Small intestine (tissue), 7 donors: ENCODE results near the gene TPD52L2. TPM values are rescaled to one million over a fixed set of nuclear protein-coding genes. Genes with fewer than 3 reads are reported as not detected.
A peak's percentile ranks its signal among the peaks of the same experiment; 100 is the strongest.
"Not testable (repeated sequence)": the region's sequence is repeated elsewhere in the genome, so short reads cannot be mapped to it uniquely, and the experiment has no call there.

ENCODE experiments used
- DNase-seq, 2 donors: peaks; one replicate each; pipeline versions ENCODE4 v3.0.0 to v3.0.0-alpha.2; 2013
- FAIRE-seq: peaks from 2 replicates; lab custom pipeline; 2012; peaks lifted over from hg19 to GRCh38; lab: Jason Lieb, UNC
- H3K27ac ChIP-seq, 3 donors: one replicate each; pipeline ENCODE4 v1.5.1; 2013; ENCODE audit warnings: low read length in 2 of 3, mild to moderate bottlenecking in 2 of 3, control low read depth in 1 of 3, inconsistent platforms in 1 of 3, low read depth in 1 of 3, moderate library complexity in 1 of 3
- H3K27me3 ChIP-seq, 3 donors: one replicate each; pipeline ENCODE4 v1.6.1; 2013; ENCODE audit warnings: low read length in 3 of 3, inconsistent platforms in 1 of 3; ENCODE audit not compliant: control insufficient read depth in 3 of 3, insufficient read depth in 3 of 3
- H3K36me3 ChIP-seq, 3 donors: one replicate each; pipeline ENCODE4 v1.6.1; 2013; ENCODE audit warnings: low read length in 3 of 3, inconsistent platforms in 1 of 3, low read depth in 1 of 3, mild to moderate bottlenecking in 1 of 3, moderate library complexity in 1 of 3; ENCODE audit not compliant: control insufficient read depth in 3 of 3, insufficient read depth in 2 of 3
- H3K4me1 ChIP-seq, 3 donors: one replicate each; pipeline ENCODE4 v1.6.1; 2013; ENCODE audit warnings: low read length in 2 of 3, inconsistent platforms in 1 of 3, low read depth in 1 of 3, mild to moderate bottlenecking in 1 of 3, moderate library complexity in 1 of 3; ENCODE audit not compliant: control insufficient read depth in 3 of 3, insufficient read depth in 2 of 3
- H3K4me3 ChIP-seq, 3 donors: one replicate each; pipeline ENCODE4 v1.5.1; 2013; ENCODE audit warnings: low read length in 3 of 3, control low read depth in 1 of 3, inconsistent platforms in 1 of 3, low read depth in 1 of 3, mild to moderate bottlenecking in 1 of 3, moderate library complexity in 1 of 3
- H3K9me3 ChIP-seq, 2 donors: one replicate each; pipeline ENCODE4 v1.6.1; 2013; ENCODE audit warnings: low read depth in 1 of 2, low read length in 1 of 2; ENCODE audit not compliant: control insufficient read depth in 2 of 2, insufficient read depth in 1 of 2
- WGBS, 3 donors: extraction: QIAGEN DNeasy Blood & Tissue Kit; methylation state at CpG; one replicate each; pipeline ENCODE4 v1.1.7; 2013; 5-methylcytosine and 5-hydroxymethylcytosine counted together
- polyA plus RNA-seq, 4 donors: library from polyadenylated mRNA; stranded (reverse) in 3 of 4; unstranded in 1 of 4; fragments of 200-250 nt in 3 of 4; fragments of 120-200 nt in 1 of 4; gene quantifications; one replicate each; pipeline versions ENCODE4 v1.2.1 to v1.2.3, GENCODE V29; 2013
- donor health status: healthy with polysubstance abuse.
- donor health status: control.
- donor health status: control.
- donor health status: Bipolar disorder and iron deficiency.
- donor health status: healthy.

Gene TPD52L2
- polyA plus RNA-seq, 4 donors, result 65.6 to 87.7 (median 70.0) TPM

DNA sequence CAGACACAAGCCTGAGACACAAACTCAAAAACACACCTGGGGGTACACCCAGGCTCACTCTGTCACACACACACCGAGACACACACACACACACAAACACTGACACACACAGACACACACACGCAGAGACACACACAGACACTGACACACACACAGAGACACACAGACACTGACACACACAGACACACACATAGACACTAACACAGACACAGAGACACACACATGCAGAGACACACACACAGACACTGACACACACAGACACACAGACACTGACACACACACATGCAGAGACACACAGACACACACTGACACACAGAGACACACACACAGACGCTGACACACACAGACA, 18.2 kb upstream of the TPD52L2 start:
- H3K9me3 ChIP-seq, result no peaks in the 10 kb centered on the region
- no peak overlapping the region for H3K4me3 ChIP-seq
- WGBS, 3 donors, result 43 to 56% (median 53%) methylated on average over 3 of the region's 3 CpGs
- H3K4me1 ChIP-seq, result peaks cover 0 to 7% (median 0%) of the 10 kb centered on the region in 3 donors
- no peaks in the 10 kb centered on the region for H3K36me3 ChIP-seq
- DNase-seq (no peak), FAIRE-seq (no peak)
- peak overlapping the region in 1 of 3 donors; percentile 60 for H3K27ac ChIP-seq
- peaks cover 0 to 45% (median 6%) of the 10 kb centered on the region in 3 donors for H3K27me3 ChIP-seq

GRCh38 chr20:63847237-63848002, 17.6 kb upstream of the TPD52L2 start:
- H3K4me3 ChIP-seq, result no peak overlapping the region
- DNase-seq (no peak), FAIRE-seq (no peak)
- H3K27ac ChIP-seq, result peak overlapping the region in 1 of 3 donors; percentile 60
- H3K4me1 ChIP-seq, result peaks cover 0 to 7% (median 0%) of the 10 kb centered on the region in 3 donors
- WGBS, 3 donors, result 24 to 28% (median 26%) methylated on average over 12 to 16 of the region's 16 CpGs
- H3K27me3 ChIP-seq, result peaks cover 0 to 45% (median 6%) of the 10 kb centered on the region in 3 donors
- H3K36me3 ChIP-seq, result no peaks in the 10 kb centered on the region
- no peaks in the 10 kb centered on the region for H3K9me3 ChIP-seq

GRCh38 chr20:63848003-63848911, 16.8 kb upstream of the TPD52L2 start:
- WGBS, 3 donors, result 67 to 72% (median 69%) methylated on average over 25 to 28 of the region's 28 CpGs
- no peak for FAIRE-seq
- H3K27ac ChIP-seq, result peak overlapping the region in 1 of 3 donors; percentile 40
- peaks cover 0 to 44% (median 6%) of the 10 kb centered on the region in 3 donors for H3K27me3 ChIP-seq
- no peaks in the 10 kb centered on the region for H3K36me3 ChIP-seq
- H3K4me1 ChIP-seq, result peaks cover 0 to 7% (median 0%) of the 10 kb centered on the region in 3 donors
- no peak for DNase-seq
- H3K4me3 ChIP-seq, result no peak overlapping the region
- H3K9me3 ChIP-seq, result no peaks in the 10 kb centered on the region

- Histone ChIP-seq H3K4me1 (peaks cover 0 to 28% (median 0%) of the 10 kb centered on the region in 3 donors), H3K36me3 (no peaks in the 10 kb centered on the region), H3K27me3 (peaks cover 0 to 49% (median 6%) of the 10 kb centered on the region in 3 donors), H3K4me3 (no peak overlapping the region), H3K9me3 (no peaks in the 10 kb centered on the region), H3K27ac (no peak overlapping the region)
- DNase-seq (no peak), FAIRE-seq (no peak)
- WGBS, 3 donors, result 67 to 79% (median 71%) methylated on average over 27 of the region's 27 CpGs
These were observed 14.2 kb upstream of the TPD52L2 start for GRCh38 chr20:63850689-63851547.

DNA sequence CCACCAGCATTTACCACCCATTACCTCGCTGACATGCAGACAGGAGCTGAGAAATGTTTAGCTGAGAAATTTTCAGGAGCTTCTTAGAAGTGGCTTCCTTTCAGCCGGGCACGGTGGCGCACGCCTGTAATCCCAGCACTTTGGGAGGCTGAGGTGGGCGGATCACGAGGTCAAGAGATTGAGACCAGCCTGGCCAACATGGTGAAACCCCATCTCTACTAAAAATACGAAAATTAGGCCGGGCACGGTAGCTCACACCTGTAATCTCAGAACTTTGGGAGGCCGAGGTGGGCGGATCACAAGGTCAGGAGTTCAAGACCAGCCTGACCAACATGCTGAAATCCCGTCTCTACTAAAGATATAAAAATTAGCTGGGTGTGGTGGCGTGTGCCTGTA, 13.5 kb upstream of the TPD52L2 start:
- DNase-seq, H3K4me3 ChIP-seq, H3K27ac ChIP-seq, H3K9me3 ChIP-seq, FAIRE-seq, H3K36me3 ChIP-seq: not testable (repeated sequence)
- H3K4me1 ChIP-seq, result peaks cover 0 to 26% (median 0%) of the 10 kb centered on the region in 3 donors
- peaks cover 0 to 49% (median 7%) of the 10 kb centered on the region in 3 donors for H3K27me3 ChIP-seq
- 71 to 85% (median 81%) methylated on average over 14 of the region's 14 CpGs for WGBS, 3 donors

DNA sequence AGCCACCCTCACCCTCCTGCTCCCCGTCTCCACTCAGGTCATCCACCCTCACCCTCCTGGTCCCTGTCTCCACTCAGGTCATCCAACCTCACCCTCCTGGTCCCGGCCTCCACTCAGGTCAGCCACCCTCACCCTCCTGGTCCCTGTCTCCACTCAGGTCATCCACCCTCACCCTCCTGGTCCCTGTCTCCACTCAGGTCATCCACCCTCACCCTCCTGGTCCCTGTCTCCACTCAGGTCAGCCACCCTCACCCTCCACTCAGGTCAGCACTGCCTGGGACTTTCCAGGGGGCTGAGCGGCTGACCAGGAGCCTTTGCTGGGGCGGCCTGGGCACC, 11.4 kb upstream of the TPD52L2 start:
- not testable (repeated sequence) for FAIRE-seq, DNase-seq, H3K4me3 ChIP-seq, H3K9me3 ChIP-seq, H3K36me3 ChIP-seq
- peak overlapping the region in 2 of 3 donors; percentile 48 to 79 for H3K27ac ChIP-seq
- WGBS, 3 donors, result 65 to 76% (median 73%) methylated on average over 3 to 4 of the region's 4 CpGs
- peaks cover 0 to 48% (median 3%) of the 10 kb centered on the region in 3 donors for H3K27me3 ChIP-seq
- H3K4me1 ChIP-seq, result peaks cover 0 to 40% (median 0%) of the 10 kb centered on the region in 3 donors

DNA sequence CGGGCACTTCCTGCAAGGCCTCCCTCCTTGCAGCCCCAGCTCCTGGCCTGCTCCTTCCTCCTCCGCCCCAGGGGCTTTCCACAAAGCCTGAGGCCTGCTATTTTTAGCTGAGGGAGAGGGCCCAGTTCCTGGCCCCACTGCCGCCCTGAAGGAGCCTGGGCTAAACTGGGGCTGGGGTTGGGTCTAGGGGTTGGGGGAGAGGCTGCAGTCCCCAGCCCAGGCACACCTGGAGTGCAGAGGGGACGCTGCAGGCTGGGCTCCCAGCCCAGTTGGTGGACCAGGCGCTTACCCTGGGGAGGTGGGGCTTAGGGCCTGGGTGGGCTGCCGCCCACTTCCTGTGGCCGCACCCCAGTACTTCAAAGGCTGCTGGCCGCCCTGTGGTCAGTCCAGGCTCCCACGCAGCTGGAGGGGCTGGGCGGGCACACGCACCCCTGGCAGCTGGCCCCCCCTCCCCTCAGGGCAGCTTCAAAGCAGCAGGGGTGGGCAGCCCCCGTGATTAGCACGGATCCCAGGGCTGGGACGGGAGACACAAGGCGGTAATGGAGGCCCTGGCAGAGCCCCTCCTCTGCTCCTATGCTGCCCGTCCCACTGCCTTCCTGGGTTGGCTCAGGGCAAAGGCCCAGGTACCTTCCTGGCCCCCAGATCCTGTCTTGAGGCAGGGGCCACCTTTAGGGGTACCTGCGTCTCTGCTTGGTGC, 10.9 kb upstream of the TPD52L2 start:
- no peak overlapping the region for H3K4me3 ChIP-seq
- no peak for FAIRE-seq
- peaks cover 0 to 45% (median 0%) of the 10 kb centered on the region in 3 donors for H3K4me1 ChIP-seq
- 8 to 19% (median 16%) methylated on average over 11 to 17 of the region's 17 CpGs for WGBS, 3 donors
- peaks cover 0 to 48% (median 3%) of the 10 kb centered on the region in 3 donors for H3K27me3 ChIP-seq
- no peaks in the 10 kb centered on the region for H3K36me3 ChIP-seq
- H3K27ac ChIP-seq, result peak overlapping the region in 2 of 3 donors; percentile 48 to 79
- no peak for DNase-seq
- H3K9me3 ChIP-seq, result no peaks in the 10 kb centered on the region
